Measurements from ENCODE around the gene ARHGAP44.
"Not testable (repeated sequence)": the region's sequence is repeated elsewhere in the genome, so short reads cannot be mapped to it uniquely, and the experiment has no call there.

ARHGAP44 gene

DNA sequence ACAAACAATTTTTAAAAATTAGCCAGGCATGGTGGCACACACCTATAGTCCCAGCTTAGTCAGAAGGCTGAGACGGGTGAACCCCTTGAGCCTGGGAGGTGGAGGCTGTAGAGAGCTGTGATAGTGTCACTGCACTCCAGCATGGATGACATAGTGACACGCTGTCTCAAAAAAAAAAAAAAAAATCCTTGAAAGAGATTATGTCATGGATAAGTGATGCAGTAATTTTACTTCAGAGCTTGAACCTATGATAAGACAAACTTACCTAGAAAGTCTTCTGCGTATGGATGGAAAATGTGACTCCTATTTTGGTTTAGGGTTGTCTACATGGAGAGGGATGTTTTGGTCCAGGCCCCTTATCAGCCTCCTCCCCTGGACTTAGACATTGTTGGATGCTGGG is 176.7 kb downstream of the ARHGAP44 start:
- DNase-seq: no peak

DNA sequence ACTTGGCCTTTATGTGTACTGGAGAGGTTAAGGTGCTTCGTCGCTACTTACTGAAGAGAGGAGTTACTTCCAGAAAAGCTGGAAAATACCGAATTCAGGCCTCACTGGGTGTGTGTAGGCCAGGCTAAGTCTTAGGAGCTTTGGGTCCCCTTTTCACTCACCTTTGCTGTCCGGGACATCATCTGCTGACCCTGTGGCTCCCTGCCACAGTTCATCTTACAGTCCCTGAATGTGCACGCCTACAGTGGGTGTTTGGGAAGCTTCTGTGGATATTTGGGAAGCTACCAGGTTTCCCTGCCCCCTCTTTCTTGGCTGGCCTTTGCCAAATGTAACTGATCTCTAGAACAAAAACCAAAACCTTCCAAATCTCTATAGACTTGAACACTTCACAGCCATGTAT is 177.1 kb downstream of the ARHGAP44 start:
- no peak for DNase-seq

DNA sequence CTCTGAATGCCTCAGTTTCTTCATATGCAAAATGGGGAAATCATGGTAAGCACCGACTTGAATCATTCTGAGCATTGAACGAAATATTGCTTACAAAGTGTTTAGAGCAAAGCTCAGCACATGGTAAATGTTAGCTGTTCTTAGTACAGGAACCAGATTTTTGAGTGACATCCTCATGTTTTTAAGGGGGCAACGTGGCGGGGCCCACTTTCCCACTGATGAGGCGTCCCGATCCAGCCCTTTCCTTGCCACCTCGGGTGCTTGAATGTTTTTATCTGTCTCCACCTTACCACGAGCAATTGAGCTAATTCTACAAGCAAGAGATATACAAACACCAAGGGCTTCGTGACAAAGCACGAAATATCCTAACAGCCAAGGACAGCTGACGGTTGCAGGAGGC is 178.7 kb downstream of the ARHGAP44 start:
- no peak for DNase-seq

DNA sequence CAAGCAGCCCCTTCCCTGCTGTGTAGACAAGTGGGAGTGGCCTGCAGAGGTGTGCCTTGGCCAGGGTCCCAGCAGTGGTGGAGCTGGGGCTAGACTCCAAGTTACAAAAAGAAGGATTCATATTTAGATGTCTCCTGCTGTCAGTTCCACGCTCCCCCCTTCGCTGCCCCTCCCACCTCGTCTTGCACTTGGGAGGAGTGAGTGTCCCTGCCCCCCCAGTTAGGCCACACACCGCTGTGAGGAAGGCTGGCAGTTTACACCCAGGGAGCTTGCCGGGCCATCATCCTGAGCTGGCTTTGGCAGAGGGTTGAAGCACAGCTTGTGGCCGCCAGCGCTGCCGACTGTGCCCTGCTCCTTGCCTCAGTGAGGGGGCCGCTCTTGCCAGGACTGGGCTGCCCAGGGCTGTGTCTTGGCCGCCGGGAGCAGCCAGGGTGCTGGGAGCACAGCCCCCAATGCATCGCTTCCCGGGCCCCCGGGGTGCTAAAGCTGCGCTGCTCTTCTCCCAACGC is 184.3 kb downstream of the ARHGAP44 start:
- no peak for DNase-seq

- DNase-seq: no peak
Measured at GRCh38 chr17:12974005-12974531, 184.8 kb downstream of the ARHGAP44 start.

GRCh38 chr17:12977008-12977751 is 187.9 kb downstream of the ARHGAP44 start:
- no peak for DNase-seq

GRCh38 chr17:12978787-12979186 is 189.5 kb downstream of the ARHGAP44 start:
- not testable (repeated sequence) for DNase-seq

DNA sequence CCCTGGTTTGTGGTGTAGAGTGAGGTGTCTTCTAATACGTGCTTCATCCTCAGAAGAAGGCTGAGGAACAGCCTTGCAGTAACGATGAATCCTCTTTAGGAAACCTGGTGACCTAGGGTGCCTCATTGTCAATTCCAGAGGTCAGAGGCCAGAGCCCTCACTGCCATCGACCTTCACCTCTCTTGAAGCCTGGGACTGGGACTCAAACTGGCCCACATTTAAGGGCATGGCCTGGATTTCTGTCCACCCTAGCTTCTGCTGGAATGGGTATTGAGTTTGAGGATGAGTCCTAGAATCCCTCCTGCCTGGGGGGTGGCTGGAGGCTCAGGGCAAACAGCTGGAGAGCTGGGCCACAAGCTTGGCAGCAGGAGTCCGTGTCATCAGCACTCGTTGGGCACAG is 189.9 kb downstream of the ARHGAP44 start:
- no peak for DNase-seq

DNA sequence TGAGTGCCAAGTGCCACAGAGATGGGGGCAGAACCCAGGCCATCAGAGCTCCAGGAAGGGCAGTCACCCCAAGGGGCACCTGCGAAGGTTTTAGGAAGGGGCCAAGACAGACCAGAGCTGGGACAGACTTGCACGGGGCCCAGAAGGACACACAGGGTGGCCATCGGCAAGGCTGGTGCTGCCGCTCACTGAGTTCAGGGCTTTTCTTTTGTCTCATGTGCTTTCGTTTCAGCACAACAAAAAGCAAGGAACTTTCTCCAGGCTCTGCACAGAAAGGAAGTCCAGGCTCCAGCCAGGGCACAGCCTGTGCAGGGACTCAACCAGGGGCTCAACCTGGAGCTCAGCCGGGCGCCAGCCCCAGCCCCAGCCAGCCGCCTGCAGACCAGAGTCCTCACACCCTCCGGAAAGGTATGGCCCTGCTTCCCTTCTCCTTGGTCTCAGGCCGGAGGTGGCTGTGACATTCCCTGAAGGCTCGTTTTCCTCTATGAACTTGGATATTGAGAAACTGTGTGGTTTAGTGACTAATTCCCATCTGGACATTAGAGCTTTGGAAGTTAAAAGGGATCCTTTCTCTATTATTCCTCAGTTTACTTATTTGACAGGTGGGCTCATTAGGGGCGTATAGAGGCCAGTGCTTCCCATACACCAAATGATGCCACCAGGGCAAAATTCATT is 190.7 kb downstream of the ARHGAP44 start:
- DNase-seq: no peak

DNA sequence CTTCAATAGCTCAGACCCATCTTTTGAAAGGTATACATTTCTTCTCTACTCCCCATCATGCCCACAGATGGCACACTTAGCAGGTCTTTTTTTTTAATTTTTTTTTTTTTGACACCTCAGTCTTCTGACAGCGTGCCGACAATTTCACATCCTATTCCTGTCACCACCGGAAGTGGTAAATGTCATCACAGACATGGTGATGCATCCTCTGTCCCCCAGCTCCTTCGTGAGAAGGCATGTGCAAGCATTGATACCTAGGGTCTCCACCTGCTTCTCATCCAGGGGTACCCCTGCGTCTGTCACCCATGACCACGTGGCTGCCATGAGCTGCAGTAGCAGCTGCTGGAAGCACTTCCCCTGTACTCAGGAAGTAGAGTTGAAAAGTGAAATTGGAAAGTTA is 192.9 kb downstream of the ARHGAP44 start:
- DNase-seq: no peak

DNA sequence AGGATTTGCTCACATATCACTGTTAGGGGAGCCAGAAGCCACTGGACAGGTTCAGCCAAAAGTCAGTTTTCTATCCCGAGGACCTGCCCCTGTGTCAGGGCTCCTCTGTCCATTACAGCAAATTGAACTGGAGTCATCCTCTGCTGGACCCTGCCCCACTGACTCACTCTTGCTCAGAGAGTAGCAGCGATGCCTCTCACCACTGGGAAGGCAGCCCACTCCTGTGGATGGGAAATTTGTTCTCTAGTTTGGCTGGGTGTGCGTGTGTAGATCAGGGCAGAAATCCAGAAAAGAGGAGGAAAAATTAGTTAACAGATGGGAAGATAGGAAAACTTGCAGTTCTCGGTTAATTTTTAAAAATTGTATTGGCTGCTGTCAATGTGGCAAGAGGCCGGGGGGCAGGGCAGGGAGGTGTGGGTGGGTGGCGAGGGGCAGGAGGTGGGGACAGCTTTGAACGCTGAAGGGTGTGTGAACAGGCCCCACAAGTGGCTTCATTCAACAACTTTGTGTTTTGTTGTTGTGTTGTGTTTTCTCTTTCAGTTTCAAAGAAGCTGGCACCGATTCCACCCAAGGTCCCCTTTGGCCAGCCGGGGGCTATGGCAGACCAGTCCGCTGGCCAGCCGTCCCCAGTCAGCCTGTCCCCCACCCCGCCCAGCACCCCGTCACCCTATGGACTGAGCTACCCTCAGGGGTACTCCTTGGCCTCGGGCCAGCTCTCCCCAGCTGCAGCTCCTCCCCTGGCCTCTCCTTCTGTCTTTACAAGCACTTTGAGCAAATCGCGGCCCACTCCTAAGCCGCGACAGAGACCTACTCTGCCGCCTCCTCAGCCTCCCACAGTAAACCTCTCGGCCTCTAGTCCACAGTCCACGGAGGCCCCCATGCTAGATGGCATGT is 194.9 kb downstream of the ARHGAP44 start:
- DNase-seq: no peak

DNA sequence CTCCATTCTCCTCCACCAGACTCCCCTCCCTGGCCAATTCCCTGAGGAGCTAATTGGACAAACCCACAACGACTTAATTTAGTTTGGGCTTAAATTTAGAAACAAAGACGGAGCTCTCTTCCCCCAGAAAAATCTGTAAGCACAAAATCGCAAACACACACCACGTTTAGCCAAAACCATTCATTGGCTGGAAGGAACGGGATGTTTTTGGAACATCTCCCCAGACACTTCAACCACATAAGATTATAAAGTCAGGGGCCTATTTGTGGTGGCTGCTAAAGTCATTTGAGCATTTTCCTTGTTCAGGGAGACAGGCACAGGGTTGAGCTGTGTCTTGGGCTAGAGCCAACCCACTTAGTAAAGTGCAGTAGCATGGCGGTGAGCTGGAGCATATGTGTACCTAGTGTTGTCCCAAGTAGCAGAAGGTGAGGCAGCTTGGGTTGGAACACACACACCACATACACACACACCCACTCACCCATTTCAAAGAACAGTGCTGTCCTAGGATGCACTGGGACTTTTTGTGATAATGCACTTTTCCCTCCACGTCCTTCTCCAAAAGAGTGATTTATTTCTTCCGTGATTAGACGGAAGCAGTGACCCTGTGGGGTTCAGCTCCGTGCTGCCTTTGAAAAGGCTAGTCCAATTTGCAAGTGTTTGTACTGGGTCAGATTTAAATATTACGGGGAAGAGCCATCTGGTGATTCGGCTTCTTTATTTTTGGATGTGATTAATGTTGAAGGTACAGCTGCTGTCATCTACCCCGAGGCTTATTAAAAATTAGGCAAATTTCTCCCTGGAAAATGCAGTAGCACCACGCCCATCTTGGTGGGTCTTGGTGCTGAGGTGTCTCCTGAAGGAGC is 196.4 kb downstream of the ARHGAP44 start:
- DNase-seq: no peak

DNA sequence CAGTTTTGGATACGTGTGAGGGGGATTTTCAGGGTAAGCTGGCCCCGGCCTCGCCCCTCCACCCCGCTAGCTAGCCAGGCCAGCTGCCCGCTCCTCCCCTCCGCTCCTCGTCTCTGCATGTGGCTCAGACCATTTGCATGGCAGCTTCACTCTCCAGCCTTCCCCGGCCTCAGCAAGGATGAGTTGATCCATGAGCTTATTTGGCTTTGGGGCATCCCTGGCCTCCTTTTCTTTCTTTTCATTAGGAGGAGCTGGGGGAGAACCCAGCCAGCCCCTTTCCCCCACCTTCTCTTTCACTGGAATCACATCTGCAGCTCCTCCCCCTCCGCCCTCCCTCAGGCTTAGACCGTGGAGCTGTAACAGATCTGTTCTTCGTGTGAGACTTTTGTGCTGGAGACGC is 197.8 kb downstream of the ARHGAP44 start:
- no peak for DNase-seq

GRCh38 chr17:12990041-12990808 is 200.9 kb downstream of the ARHGAP44 start:
- DNase-seq: no peak

- DNase-seq: no peak
Measured at GRCh38 chr17:12990926-12991325, 201.6 kb downstream of the ARHGAP44 start.

DNA sequence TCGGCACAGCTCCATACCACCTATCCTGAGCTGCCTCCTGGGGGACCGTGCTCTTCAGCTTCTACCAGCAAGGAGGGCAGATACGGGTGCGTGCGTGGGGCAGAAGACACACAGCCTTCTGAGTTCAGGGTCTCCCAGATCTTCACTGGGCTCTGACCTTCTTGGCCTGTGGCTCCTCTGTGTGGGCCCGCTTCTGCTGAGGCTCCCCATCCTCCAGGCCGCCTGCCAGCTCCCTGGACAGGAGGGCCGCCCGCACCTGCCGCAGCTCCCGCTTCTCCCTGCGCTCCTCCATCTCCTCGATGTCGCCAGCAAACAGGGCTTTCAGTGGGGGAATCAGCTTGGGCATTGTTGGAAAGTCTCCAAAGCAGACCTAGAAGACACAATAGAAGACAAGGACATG is 203.4 kb downstream of the ARHGAP44 start:
- DNase-seq: no peak

- no peak for DNase-seq
Measured at GRCh38 chr17:12993631-12994030, 204.3 kb downstream of the ARHGAP44 start.

DNA sequence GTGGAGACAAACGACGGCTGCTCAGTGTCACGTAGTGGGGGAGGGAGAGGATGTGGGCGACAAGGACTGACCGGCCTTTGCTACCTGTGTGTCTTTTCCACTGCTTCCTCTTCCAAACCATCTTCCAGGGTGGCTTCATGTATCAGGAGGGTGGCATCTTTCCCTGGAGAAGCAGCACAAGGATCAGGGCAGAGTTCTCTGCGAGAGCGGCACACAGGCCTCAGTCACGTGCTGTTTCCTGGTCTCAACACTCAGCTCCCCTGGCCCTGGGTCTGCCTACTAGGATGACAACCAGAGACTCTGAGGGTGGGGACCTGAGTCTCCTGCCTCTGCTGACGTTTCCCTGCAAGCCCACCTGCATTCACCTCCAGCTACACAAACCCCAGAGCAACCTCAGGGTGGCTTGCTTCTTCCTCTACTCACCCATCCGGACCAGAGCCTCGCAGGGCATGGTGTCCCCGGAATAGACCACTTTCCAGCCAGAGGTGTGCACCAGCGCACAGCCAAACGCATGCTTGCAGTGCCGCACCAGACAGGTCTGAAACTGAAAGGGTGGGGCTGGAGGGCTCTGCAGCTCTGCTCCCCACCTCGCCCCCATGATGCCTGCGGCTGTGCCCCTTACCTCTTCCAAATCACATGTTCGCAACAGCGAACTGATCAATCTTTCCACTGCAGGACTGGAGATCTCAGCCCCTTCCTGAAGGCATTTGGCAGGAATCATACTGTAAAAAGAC is 205.2 kb downstream of the ARHGAP44 start:
- no peak for DNase-seq

DNA sequence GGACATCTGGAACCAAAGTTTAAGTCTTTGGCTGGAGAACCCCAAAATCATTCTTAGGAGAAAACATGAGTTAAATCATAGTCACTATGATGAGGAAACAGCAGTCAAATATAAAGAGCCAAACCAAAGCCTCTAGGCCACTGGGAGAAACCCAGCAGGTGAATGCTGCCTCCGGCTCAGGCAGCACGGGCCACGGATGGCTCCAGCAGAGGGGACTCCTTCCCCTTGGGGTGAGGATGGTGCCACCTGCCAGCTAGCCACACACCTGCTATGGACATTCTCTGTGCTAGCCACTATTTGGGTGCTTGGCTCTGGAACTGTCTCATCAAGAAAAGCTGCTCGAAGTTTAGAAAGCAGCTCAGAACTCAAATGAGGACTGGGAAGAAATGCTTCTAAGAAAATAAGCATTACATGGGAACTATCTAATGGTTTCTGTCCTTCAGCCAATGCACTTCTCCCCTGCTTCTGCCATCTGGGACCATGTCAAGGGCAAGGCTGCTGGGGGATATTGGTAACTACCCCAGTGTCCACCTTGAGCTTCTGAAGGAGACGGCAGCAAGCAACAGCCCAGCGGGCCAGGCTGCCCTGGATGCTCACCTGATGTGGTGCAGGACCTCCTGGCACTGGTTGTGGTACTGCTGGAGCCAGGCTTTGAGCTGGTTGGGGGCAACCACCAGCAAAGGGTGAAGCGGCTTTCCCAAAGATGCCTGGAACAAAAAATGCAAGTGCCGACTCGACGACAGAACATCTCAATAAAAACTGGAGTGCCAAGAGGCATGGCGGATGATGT is 206.0 kb downstream of the ARHGAP44 start:
- DNase-seq: no peak

GRCh38 chr17:12995896-12996295 is 206.6 kb downstream of the ARHGAP44 start:
- no peak for DNase-seq
